Central memory CD8-positive, alpha-beta T cell (primary cell): ENCODE results near the gene C9.

Experiments
- ATAC-seq: fragments of 150-1000 bp; cut with Tn5 transposase; replicated peaks from 2 replicates; pipeline ENCODE4 v1.10.0; 2022; ENCODE audit warnings: mild to moderate bottlenecking, moderate FRiP score, moderate number of reproducible peaks; ENCODE audit not compliant: poor library complexity, severe bottlenecking; ENCODE audit errors: extremely low read depth
- DNase-seq, 2 donors: peaks; one replicate each; pipeline ENCODE4 v3.0.0; 2021; ENCODE audit warnings: low spot score in 2 of 2
- H3K27ac Mint-ChIP-seq: one replicate; pipeline ENCODE4 v1.8.0; 2022; ENCODE audit warnings: low read depth, mild to moderate bottlenecking, moderate library complexity, mixed read lengths
- H3K27me3 Mint-ChIP-seq: one replicate; pipeline ENCODE4 v1.8.0; 2022; ENCODE audit warnings: mixed read lengths
- H3K36me3 Mint-ChIP-seq: one replicate; pipeline ENCODE4 v1.8.0; 2022; ENCODE audit warnings: mild to moderate bottlenecking, moderate library complexity, mixed read lengths; ENCODE audit not compliant: insufficient read depth
- H3K4me1 Mint-ChIP-seq: one replicate; pipeline ENCODE4 v1.8.0; 2022; ENCODE audit warnings: mixed read lengths
- H3K4me3 Mint-ChIP-seq: one replicate; pipeline ENCODE4 v1.8.0; 2022; ENCODE audit warnings: mild to moderate bottlenecking, moderate library complexity, mixed read lengths
- H3K9me3 Mint-ChIP-seq: one replicate; pipeline ENCODE4 v1.8.0; 2022; ENCODE audit warnings: mixed read lengths

The C9 gene

DNA sequence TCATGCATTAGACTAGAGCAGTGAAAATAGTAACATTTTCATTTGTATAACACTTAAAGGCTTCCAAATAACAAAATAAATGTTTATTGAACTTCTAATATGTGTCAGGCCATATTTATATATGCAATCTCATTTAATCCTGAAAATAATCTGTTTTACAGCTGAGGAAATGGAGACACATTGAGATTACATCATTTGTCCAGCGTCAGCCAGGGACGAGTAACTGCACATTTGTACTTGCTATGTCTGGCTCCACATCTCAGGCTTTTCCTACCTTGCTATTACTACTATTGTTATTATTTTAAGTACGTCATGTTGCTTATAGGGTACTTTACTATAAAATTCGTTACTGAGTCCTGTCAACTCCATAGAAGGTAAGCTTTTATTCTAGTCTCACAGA lies 3.8 kb upstream of the C9 start:
- Mint-ChIP-seq H3K4me1 (peaks cover 12% of the 10 kb centered on the region), H3K27ac (no peak overlapping the region), H3K36me3 (peaks cover 1% of the 10 kb centered on the region), H3K9me3 (no peaks in the 10 kb centered on the region), H3K4me3 (no peak overlapping the region), H3K27me3 (no peaks in the 10 kb centered on the region)
- ATAC-seq = no peak
- no peak for DNase-seq

DNA sequence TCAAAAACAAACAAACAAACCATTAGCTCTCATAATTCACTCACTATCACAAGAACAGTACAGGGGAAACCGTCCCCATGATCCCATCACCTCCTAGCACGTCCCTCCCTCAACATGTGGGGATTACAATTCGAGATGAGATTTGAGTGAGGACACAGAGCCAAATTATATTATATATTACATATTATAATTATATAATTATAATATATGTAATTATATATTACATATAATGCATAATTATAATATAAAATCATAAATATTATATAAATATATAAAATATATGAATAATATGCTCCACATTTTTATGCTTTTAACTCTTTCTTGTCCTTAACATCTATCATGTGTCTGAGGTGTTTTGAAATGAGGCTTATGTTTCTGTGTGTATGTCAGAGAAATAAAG lies 3.4 kb upstream of the C9 start:
- peaks cover 12% of the 10 kb centered on the region for H3K4me1 Mint-ChIP-seq
- DNase-seq = no peak
- no peak overlapping the region for H3K27ac Mint-ChIP-seq
- peaks cover 1% of the 10 kb centered on the region for H3K36me3 Mint-ChIP-seq
- no peak overlapping the region for H3K4me3 Mint-ChIP-seq
- no peaks in the 10 kb centered on the region for H3K27me3 Mint-ChIP-seq
- no peaks in the 10 kb centered on the region for H3K9me3 Mint-ChIP-seq
- ATAC-seq = no peak

DNA sequence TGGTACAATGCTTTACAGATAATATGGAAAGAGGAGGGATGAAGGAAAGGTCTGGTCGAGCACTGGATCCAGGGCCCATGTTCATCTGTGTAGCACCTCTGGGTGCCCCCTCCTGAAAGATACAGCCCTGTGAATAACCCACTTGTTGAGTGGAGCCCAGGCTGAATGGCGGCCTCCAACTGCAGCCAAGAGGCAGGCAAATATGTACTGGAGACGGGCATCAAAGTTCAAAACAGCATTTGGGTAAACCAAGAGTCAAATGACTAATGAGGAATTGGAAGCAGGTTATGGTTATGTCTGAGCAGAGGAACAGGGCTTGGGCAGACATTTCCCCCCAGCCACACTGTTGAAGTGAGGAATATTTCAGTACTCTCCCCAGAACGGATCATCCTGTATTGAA lies 1.1 kb downstream of the C9 start:
- Mint-ChIP-seq H3K27me3 (no peaks in the 10 kb centered on the region), H3K4me3 (no peak overlapping the region), H3K4me1 (no peaks in the 10 kb centered on the region), H3K9me3 (no peaks in the 10 kb centered on the region), H3K27ac (no peak overlapping the region), H3K36me3 (peaks cover 1% of the 10 kb centered on the region)
- DNase-seq (no peak), ATAC-seq (no peak)

DNA sequence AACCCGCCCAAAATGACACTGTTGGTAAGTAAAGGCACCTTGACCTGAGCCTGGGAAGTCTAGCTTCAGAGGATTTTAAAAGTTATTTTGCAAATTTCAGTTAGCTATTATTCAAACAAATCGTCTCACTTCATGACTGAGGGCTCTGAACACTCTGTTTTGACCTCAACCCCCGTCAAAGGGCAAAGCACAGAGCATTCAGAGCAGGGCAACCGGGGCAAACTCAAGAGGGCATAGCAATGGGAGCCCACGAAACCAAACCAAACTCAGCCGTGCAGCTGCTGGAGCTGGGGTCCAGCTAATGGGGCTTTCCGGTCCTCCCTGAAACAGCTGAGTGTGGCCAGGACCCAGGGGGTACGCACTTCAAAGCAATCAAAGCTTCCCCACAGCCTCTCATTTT lies 1.6 kb downstream of the C9 start:
- Mint-ChIP-seq H3K4me3 (no peak overlapping the region), H3K4me1 (no peaks in the 10 kb centered on the region), H3K27me3 (no peaks in the 10 kb centered on the region), H3K27ac (no peak overlapping the region), H3K9me3 (no peaks in the 10 kb centered on the region), H3K36me3 (peaks cover 1% of the 10 kb centered on the region)
- DNase-seq (no peak), ATAC-seq (no peak)

DNA sequence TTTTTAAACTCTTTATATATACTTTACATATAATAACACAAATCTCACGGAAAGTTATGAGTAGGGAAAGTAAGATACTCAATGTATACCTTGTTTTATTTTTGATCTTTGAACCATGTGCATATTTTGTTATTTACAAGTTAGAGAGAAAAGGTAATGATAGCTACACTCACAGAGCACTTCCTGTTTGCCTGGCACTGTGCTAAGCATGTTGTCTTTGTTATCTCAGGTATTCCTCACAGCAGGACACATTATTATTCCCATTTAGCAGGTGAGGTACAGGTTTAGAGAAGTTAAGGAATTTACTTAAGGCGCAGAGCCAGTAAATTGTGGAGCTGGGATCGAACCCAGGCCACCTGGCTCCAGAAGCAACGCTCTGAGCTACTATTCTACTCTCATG lies 3.0 kb downstream of the C9 start:
- DNase-seq = no peak
- Mint-ChIP-seq H3K27me3 (no peaks in the 10 kb centered on the region), H3K27ac (no peak overlapping the region), H3K4me1 (no peaks in the 10 kb centered on the region), H3K9me3 (no peaks in the 10 kb centered on the region), H3K4me3 (no peak overlapping the region), H3K36me3 (no peaks in the 10 kb centered on the region)
- ATAC-seq = no peak

DNA sequence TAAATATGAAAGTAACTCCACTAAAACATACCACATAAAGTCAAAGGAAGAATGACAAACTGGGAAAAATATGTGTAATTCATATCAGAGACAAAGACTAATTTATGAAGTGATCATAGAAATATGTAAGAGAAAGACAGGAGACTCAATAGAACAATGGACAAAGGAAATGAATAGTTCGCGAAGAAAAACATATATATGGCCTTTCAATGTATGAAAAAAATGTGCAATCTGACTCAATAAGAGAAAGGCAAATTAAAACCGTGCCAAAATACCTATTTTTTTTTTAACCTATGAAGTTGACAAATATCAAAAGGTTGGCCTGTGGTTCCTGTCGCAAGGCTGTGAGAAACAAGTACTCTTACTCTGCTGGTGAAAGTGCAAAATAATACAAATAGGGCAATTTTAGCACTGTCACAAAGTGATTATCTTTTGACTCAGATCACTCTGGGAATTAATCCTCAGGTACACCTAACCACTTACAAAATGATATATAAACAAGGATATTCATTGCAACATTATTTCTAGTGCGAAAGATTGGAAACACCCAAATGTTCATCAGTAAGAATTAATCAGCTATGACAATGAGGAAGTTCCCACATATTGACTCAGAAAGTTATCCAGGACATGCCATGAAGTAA lies 3.7 kb downstream of the C9 start:
- no peak for DNase-seq
- no peak overlapping the region for H3K4me3 Mint-ChIP-seq

DNA sequence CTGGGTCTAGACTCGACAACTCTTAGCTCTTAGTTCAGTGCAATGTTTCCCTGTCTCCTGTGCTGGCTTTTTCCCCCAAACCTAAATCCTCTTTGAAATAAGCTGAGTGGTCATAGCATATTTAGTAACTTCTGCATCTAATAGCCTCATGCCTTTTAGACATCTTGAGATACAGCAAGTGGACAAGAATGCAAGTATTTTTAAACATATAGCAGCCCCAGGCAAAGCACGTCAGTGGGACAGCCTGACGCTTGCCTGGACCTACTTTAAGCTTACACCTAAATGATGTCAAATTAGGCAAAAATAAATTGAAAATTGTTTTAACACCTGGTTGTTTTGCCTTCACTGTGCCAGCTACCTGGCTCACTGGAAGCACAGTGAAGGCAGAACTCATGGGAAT lies 8.0 kb downstream of the C9 start:
- Mint-ChIP-seq H3K4me1 (no peaks in the 10 kb centered on the region), H3K27ac (no peak overlapping the region), H3K27me3 (no peaks in the 10 kb centered on the region), H3K4me3 (no peak overlapping the region), H3K9me3 (peaks cover 6% of the 10 kb centered on the region), H3K36me3 (no peaks in the 10 kb centered on the region)
- DNase-seq = no peak
- no peak for ATAC-seq

More for the DNA sequence above, 3.7 kb downstream of the C9 start:
- Mint-ChIP-seq H3K4me1 (no peaks in the 10 kb centered on the region), H3K9me3 (no peaks in the 10 kb centered on the region), H3K27me3 (no peaks in the 10 kb centered on the region), H3K36me3 (no peaks in the 10 kb centered on the region), H3K27ac (no peak overlapping the region)
- no peak for ATAC-seq

DNA sequence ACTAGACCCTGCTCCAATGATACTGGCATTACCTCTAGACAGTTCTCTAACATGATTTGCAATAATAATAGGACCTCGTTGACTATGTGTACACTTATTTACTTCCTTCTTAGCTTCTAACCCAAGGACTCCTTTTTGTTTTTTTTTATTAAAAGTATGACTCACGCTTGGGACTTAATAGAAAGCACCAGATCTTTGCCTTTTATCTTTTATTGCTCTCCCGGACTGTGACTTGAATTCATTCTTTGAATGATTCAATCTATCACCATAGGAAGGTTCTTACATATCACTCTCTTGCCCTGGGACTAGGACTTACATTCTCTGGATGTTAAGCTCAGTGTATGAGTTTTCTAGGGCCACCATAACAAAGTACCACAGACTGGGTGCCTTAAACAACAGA lies 9.0 kb downstream of the C9 start:
- no peaks in the 10 kb centered on the region for H3K27me3 Mint-ChIP-seq
- no peaks in the 10 kb centered on the region for H3K4me1 Mint-ChIP-seq
- H3K36me3 Mint-ChIP-seq = no peaks in the 10 kb centered on the region
- DNase-seq (no peak), ATAC-seq (no peak)
- no peak overlapping the region for H3K4me3 Mint-ChIP-seq
- H3K27ac Mint-ChIP-seq = no peak overlapping the region
- H3K9me3 Mint-ChIP-seq = peaks cover 6% of the 10 kb centered on the region

DNA sequence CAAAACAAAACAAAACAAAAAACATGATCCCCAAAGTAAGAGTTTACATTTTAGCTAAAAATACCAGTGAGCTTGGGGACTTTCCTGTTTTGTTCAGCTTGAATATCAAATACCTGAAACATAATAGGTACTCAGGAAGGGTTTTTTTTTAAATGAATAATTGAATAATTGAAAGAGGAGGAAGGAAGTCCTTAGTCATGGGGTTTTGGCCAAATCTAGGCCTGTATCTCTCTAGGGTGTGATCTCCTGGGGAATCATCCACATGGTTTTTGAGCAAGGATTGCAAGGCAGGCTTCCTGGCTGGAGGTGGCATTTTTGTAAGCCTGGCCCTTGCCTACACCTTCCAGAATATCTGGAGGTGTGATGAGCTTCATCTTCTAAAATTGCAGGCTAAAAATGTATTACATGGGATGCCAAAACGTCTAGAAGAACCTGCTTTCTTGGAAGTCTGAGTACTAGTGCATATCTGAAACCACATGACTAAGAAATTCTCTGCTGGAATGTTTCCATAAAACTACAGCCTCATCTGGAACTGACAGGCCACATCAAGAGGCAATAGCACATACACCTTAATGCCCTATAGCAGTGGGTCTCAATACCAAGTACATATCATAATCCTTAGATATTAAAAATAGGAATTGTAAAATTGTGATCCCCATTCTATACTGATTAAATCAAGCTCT lies 10.4 kb downstream of the C9 start:
- no peaks in the 10 kb centered on the region for H3K27me3 Mint-ChIP-seq
- DNase-seq (no peak), ATAC-seq (no peak)
- no peaks in the 10 kb centered on the region for H3K4me1 Mint-ChIP-seq
- H3K4me3 Mint-ChIP-seq = no peak overlapping the region
- H3K36me3 Mint-ChIP-seq = no peaks in the 10 kb centered on the region
- H3K27ac Mint-ChIP-seq = no peak overlapping the region
- H3K9me3 Mint-ChIP-seq = peaks cover 14% of the 10 kb centered on the region

DNA sequence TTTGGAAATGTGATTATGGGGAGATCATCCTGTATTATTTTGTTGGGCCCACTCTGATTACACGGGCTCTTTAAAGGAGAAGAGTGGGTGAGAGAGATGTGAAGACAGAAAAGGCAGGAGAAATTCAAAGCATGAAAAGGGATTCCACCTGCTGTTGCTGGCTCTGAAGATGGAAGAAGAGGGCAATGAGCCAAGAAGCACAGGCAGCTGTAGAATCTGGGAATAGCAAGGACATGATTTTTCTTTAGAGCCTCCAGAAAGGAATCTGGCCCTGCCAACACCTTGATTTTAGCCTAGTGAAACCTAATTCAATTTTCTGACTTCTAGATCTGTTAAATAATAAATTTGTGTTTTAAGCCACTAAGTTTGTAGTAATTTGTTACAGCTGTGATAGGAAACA lies 11.3 kb downstream of the C9 start:
- no peak for ATAC-seq
- H3K9me3 Mint-ChIP-seq = peaks cover 14% of the 10 kb centered on the region
- DNase-seq = no peak
- no peak overlapping the region for H3K4me3 Mint-ChIP-seq
- H3K4me1 Mint-ChIP-seq = no peaks in the 10 kb centered on the region
- H3K27me3 Mint-ChIP-seq = no peaks in the 10 kb centered on the region
- no peaks in the 10 kb centered on the region for H3K36me3 Mint-ChIP-seq
- H3K27ac Mint-ChIP-seq = no peak overlapping the region

DNA sequence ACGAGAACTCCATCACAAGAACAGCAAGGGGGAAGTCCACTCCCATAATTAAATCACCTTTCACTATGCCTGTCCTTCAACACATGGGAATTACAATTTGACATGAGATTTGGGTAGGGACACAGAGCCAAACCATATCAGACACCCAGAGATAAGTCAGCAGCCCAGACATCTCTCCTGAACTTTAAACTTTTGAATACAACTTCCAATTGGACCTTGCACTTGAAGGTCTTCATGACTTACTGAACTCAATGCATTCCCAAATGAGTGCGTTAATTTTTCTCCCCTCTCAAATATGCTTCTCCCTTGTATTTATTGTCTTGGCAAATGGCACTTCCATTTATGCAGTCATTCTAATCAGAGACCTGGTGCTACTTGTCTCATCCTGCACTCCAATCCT lies 12.1 kb downstream of the C9 start:
- no peak overlapping the region for H3K4me3 Mint-ChIP-seq
- no peaks in the 10 kb centered on the region for H3K4me1 Mint-ChIP-seq
- peaks cover 14% of the 10 kb centered on the region for H3K9me3 Mint-ChIP-seq
- no peak overlapping the region for H3K27ac Mint-ChIP-seq
- ATAC-seq = no peak
- H3K36me3 Mint-ChIP-seq = no peaks in the 10 kb centered on the region
- H3K27me3 Mint-ChIP-seq = no peaks in the 10 kb centered on the region
- DNase-seq = no peak

DNA sequence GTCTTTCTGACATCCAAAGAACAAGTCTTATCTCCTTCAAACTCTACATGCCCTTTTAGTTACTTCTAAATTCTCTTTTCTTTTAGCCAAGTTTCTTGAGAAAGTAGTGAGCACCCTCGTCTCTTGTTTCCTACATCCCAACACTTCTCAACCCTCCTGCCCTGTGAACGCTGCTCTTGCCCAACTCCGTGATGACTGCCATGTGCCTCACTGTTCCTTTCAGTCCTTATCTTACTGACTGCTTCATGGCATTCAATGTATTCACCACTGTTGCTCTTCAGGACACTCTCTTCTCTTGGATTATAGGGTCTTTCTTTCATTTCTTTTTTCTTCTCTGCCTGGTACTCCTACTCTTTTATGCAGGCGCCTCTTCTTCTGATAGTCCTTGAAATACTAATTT lies 14.8 kb downstream of the C9 start:
- no peak overlapping the region for H3K4me3 Mint-ChIP-seq
- peaks cover 18% of the 10 kb centered on the region for H3K27me3 Mint-ChIP-seq
- H3K36me3 Mint-ChIP-seq = no peaks in the 10 kb centered on the region
- H3K9me3 Mint-ChIP-seq = peaks cover 14% of the 10 kb centered on the region
- ATAC-seq (no peak), DNase-seq (no peak)
- H3K27ac Mint-ChIP-seq = no peak overlapping the region
- H3K4me1 Mint-ChIP-seq = no peaks in the 10 kb centered on the region

DNA sequence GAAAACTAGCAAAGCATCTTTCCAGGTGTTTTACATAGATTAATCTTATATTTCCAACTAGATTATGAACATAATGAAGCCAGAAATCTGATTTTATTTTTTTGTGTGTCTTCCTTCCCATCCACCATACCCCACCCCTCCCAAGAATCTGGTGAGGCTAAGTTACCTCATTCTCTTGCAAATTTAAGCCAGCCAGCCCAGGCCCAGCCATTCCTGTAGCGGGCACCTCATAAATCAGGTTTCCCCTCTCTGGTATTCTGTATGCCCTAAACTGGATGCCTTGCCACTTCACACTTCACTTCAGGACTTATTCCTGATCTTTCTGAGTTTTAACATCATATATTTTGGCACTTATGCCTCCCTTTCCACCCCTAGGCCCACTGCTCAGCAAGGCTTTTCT lies 21.8 kb downstream of the C9 start:
- Mint-ChIP-seq H3K4me3 (no peak overlapping the region), H3K9me3 (no peaks in the 10 kb centered on the region), H3K36me3 (no peaks in the 10 kb centered on the region), H3K4me1 (no peaks in the 10 kb centered on the region), H3K27ac (no peak overlapping the region), H3K27me3 (peaks cover 57% of the 10 kb centered on the region)
- no peak for DNase-seq
- ATAC-seq = no peak
